ENCODE measurements around the gene C6orf62. TPM values are rescaled to one million over a fixed set of nuclear protein-coding genes. Genes with fewer than 3 reads are reported as not detected.

Gene C6orf62
- total RNA-seq, 6 experiments from 2014 or later, result 105 to 120 (median 115) TPM

GRCh38 chr6:24761851-24762250 lies 42.9 kb upstream of the C6orf62 start:
- no peaks in the 10 kb centered on the region for H3K4me1 Mint-ChIP-seq (ENCODE audit: low read depth)
- H3K9me3 Mint-ChIP-seq, result no peaks in the 10 kb centered on the region
- DNase-seq, result no peak
- no peak overlapping the region for H3K4me3 Mint-ChIP-seq
- H3K36me3 Mint-ChIP-seq (ENCODE audit: low read depth), result no peaks in the 10 kb centered on the region
- H3K27ac Mint-ChIP-seq, result no peak overlapping the region
- H3K27me3 Mint-ChIP-seq (ENCODE audit: insufficient read depth), result no peaks in the 10 kb centered on the region; the same call in none of the 2 replicates
- TF ChIP-seq CTCF (IDR thresholded peaks at IDR 0.05), result no peak

GRCh38 chr6:24761193-24761835 lies 42.4 kb upstream of the C6orf62 start:
- Mint-ChIP-seq H3K4me1 (ENCODE audit: low read depth) (no peaks in the 10 kb centered on the region), H3K4me3 (no peak overlapping the region), H3K27me3 (ENCODE audit: insufficient read depth) (no peaks in the 10 kb centered on the region; the same call in none of the 2 replicates), H3K36me3 (ENCODE audit: low read depth) (no peaks in the 10 kb centered on the region), H3K27ac (no peak overlapping the region), H3K9me3 (no peaks in the 10 kb centered on the region)
- TF ChIP-seq CTCF (IDR thresholded peaks at IDR 0.05), result no peak
- DNase-seq, result no peak

- Mint-ChIP-seq H3K27me3 (ENCODE audit: insufficient read depth) (no peaks in the 10 kb centered on the region; the same call in none of the 2 replicates), H3K36me3 (ENCODE audit: low read depth) (no peaks in the 10 kb centered on the region), H3K4me1 (ENCODE audit: low read depth) (no peaks in the 10 kb centered on the region), H3K4me3 (no peak overlapping the region), H3K27ac (no peak overlapping the region), H3K9me3 (no peaks in the 10 kb centered on the region)
- no peak for DNase-seq
- TF ChIP-seq CTCF (IDR thresholded peaks at IDR 0.05), result no peak
Observed at GRCh38 chr6:24760210-24760609, 41.3 kb upstream of the C6orf62 start.

GRCh38 chr6:24759718-24760117 lies 40.8 kb upstream of the C6orf62 start:
- no peak overlapping the region for H3K4me3 Mint-ChIP-seq
- H3K27me3 Mint-ChIP-seq (ENCODE audit: insufficient read depth), result no peaks in the 10 kb centered on the region; the same call in none of the 2 replicates
- H3K36me3 Mint-ChIP-seq (ENCODE audit: low read depth), result no peaks in the 10 kb centered on the region
- no peaks in the 10 kb centered on the region for H3K9me3 Mint-ChIP-seq
- no peak for TF ChIP-seq CTCF (IDR thresholded peaks at IDR 0.05)
- DNase-seq, result no peak
- no peak overlapping the region for H3K27ac Mint-ChIP-seq
- H3K4me1 Mint-ChIP-seq (ENCODE audit: low read depth), result no peaks in the 10 kb centered on the region

- H3K27ac Mint-ChIP-seq, result no peak overlapping the region
- no peaks in the 10 kb centered on the region for H3K36me3 Mint-ChIP-seq (ENCODE audit: low read depth)
- H3K27me3 Mint-ChIP-seq (ENCODE audit: insufficient read depth), result no peaks in the 10 kb centered on the region; the same call in none of the 2 replicates
- no peak for TF ChIP-seq CTCF (IDR thresholded peaks at IDR 0.05)
- peaks cover 6% of the 10 kb centered on the region; the same call in 1 of the 2 replicates for H3K9me3 Mint-ChIP-seq
- no peak overlapping the region for H3K4me3 Mint-ChIP-seq
- no peak for DNase-seq
- H3K4me1 Mint-ChIP-seq (ENCODE audit: low read depth), result no peaks in the 10 kb centered on the region
Observed at GRCh38 chr6:24757611-24758010, 38.7 kb upstream of the C6orf62 start.

Measured in HFFc6 (cell line).